SU-DHL-6 (cell line): Measurements from ENCODE around the gene SCEL.

Source experiments
- EZH2phosphoT487 ChIP-seq: fragments of 200-600 bp; sonication (generic), shearing (Covaris generic); conservative IDR thresholded peaks from 2 replicates; pipeline ENCODE4 v1.6.1; 2018; ENCODE audit warnings: mild to moderate bottlenecking, antibody characterized with exemption, low read length, moderate library complexity, mixed read lengths
- TF ChIP-seq, protein P1 (sequence below): fragments of 200-600 bp; sonication (generic); IDR thresholded peaks from one replicate; pipeline ENCODE4 v1.5.1; 2017; ENCODE audit warnings: antibody characterized with exemption, mild to moderate bottlenecking, low read length, moderate library complexity; ENCODE audit not compliant: insufficient read depth, poor library complexity, severe bottlenecking

DNA sequence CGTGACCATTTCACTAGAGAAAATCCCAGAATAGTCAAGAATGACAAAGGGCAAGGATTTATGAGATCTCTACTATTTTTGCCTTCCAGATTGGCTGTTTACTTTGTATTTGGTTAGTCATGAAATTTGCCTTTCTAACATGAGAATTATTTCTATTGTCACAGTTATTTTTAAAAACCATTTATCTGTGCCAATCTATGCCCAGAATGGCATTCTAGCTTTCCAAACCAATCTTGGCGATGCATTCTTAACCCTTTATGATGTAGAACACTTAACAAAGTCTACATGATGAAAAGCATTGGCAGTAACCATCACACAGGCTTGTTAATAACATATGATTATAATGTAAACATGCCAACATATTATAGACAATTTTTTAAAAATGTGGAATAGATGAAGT lies 65.2 kb downstream of the SCEL start:
- TF ChIP-seq, protein P1, sequence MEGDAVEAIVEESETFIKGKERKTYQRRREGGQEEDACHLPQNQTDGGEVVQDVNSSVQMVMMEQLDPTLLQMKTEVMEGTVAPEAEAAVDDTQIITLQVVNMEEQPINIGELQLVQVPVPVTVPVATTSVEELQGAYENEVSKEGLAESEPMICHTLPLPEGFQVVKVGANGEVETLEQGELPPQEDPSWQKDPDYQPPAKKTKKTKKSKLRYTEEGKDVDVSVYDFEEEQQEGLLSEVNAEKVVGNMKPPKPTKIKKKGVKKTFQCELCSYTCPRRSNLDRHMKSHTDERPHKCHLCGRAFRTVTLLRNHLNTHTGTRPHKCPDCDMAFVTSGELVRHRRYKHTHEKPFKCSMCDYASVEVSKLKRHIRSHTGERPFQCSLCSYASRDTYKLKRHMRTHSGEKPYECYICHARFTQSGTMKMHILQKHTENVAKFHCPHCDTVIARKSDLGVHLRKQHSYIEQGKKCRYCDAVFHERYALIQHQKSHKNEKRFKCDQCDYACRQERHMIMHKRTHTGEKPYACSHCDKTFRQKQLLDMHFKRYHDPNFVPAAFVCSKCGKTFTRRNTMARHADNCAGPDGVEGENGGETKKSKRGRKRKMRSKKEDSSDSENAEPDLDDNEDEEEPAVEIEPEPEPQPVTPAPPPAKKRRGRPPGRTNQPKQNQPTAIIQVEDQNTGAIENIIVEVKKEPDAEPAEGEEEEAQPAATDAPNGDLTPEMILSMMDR = no peak
- TF ChIP-seq EZH2phosphoT487 = no peak
